Measurements from ENCODE around the gene PRKG1.

Gene PRKG1

DNA sequence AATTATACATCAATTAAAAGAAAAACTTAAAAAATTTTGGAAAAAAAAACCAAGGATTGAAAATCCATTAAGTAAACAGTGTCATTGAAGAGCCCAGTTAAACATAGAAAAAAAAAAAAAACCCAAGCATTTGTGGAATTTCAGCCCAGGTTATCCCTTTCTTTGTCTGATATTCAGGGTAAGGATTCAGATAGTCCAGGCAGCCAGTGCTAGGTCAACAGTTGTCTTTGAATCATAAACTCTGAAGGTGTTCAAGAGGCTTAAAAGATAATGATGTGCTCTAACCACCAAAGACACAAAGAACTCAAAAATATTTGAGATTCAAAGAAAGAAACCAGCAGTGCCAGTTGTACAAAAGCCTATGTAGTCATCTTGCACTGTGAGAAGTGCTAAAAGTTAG is 969.5 kb downstream of the PRKG1 start:
- DNase-seq = no peak

DNA sequence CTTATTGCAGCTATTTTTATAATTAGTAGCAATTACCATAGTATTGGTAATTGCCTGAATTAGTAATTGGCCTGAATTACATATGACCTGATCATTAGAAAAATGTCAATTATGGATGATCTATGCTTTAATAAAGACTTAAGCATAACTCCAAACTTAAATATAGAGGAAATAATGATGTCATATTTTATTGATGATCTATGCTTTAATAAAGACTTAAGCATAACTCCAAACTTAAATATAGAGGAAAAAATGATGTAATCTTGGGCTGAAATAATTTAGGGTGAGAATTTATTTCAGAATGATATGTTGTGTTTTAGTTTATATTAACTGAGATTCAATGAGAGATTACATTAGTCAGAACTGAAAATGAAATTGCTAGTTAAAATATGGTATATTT is 973.8 kb downstream of the PRKG1 start:
- no peak for DNase-seq

DNA sequence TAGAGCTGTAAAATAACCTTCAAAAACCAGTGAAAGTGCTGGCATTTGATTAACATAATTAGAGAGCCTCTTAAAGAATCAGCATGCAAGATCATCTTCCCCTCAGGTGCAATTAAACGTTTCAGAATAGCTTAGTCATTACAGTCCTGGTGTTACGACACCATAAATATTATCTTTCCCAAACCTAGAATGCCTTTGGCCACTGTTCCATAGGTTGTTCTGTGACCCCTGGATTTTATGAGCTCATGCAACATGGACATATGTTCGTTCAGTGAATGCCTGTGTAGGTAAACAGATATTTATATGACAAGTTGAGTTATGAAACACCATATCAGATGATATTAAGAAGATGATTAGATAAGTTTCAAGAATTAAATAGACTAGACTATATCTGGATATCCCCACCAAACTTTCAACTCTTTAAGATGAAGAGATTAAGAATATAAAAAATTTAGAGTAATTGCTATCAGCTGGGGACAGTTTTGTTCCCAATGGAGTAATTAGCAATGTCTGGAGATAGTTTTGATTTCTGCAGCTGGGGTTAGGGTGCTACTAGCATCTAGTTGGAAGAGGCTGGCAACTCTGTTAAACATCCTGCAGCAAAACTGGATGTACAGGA is 976.3 kb downstream of the PRKG1 start:
- DNase-seq = no peak

DNA sequence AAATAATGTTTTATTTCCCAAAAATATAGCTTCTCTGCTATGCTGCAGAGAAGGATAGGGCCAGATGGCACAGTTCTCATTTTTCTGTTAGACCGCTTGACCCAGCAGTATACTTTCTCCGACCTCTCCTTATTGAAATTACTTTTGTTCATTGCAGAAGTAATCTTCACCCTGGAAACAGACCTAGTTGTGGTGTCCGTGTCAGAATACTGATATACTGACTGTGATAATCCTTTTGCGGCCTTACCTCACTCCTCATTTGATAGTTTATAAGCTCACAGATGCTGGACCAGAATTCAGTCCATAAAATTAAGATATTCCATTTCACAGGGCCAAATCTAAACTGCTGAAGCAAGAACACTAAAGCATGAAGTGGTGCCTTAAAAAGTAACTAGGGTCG is 979.2 kb downstream of the PRKG1 start:
- no peak for DNase-seq

DNA sequence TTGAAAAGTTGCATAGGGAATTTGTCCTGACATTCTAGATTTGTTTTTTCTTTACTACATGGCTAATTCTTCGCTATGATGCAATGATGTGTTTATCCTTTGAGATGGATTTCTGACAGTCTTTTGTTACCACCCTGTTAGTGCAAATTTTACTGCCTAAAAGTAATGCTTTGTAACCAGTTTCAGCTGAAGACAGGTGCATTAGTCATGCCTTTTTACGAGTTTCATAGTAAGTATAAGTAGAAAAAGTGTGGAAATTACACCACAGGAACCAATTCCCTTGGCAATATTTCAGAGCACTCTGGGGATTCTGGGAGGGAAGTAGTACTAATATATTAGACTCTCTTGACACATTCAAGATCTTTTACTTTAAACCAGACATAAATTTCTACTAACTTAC is 982.0 kb downstream of the PRKG1 start:
- DNase-seq = no peak

DNA sequence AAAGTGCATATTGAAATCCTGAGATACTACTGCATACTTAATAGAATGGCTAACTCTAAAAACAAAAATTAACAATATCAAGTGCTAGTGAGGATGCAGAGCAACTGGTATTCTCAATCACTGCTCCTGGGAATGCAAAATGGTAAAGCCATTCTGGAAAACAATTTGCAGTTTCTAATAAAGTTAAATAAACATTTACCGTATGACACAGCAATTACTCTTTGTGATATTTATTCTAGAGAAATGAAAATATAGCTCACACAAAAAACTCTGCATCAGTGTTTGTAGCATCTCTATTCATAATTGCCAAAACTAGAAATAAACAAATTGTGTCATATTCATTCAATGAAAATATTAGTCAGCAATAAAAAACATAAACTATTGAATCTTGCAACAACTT is 984.8 kb downstream of the PRKG1 start:
- DNase-seq = no peak

DNA sequence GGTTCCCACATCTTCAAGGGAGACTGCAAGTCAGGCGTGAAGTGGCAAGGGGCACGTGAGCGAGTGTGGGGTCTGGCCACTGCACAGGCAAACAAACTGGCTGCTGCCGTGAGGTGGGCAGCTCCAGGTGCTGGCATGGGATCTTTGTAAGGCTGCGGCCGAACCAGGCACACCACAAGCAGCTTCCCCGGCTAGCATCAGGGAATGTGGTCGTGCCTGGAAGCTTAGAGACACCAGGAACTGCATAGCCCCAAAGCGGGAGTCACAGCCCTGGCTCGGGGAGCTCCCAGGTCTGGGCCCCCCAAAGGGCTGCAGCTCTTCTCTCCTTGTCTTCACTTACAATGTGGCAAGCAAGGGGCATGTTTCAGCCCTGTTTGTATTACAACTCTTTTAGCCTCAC is 988.9 kb downstream of the PRKG1 start:
- no peak for DNase-seq

DNA sequence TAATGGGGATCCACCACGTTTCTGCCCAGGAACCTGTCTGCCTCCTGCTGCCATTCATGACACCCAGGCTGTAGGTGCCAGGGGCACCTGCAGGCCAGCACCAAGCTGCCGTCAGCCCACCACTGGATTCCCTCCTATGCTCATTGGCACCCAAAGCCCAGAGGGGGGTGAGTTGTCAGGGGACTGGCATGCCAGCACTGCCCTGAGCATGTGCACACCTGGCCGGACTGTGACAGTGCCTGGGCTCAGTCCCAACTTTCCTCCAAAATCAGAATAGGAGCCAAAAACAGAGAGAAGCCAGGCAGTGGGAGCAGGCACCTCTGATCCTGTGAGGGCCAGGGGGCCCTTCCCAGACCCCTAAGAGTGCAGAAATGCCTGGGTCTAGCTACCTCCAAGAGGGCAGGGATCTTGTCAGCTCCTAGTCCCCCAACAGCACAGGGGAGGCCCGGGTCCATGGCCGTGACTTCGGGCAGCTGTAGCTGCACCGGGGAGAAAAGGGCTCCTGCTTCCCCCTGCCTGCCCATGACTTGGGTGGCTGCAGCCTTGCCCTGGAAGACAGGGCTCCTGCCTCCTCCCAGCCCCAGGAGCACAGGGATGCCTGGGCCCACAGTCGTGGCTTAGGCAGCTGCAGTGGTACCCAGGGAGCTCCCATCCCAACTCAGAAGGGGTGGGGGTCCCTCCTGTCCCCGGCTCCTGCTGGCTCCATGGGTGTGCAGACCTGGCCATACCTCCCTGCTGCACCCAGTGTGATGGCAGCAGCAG is 990.0 kb downstream of the PRKG1 start:
- DNase-seq = no peak

DNA sequence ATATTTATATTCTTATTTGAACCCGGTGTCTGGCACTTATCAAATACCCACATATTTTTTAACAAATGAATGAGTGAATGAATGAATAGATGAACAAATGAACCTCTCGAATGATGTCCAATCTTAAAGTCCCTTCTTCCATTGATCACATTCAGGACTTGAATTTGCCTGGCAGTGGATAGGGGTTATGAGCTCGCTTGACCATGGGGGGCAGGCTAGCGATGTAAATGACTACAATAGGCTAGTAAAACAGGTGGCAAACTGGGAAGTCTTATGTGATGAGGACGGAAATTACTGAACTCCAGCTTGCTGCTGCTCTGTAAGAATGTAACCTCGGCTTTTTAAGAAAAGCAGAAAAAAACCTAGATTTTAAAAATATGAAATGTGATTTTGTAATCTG is 992.1 kb downstream of the PRKG1 start:
- DNase-seq = no peak

DNA sequence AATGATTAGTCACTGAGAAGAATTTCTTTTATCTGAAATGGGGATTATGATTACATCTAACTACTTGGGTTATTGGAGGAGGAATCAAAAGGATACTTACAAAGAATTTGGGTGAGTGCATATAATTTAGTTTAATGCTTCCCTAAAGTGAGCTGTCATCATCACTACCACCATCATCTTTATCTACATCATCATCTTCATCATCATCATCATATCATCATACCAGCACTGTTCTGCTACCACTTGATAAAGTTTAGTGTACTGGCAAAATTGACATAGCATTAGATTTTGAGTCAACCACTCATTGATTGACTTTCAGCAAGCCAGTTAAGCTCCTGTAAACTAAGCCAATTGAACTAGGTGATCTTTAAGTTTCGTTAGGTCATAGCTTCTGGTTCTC is 994.2 kb downstream of the PRKG1 start:
- DNase-seq = no peak

DNA sequence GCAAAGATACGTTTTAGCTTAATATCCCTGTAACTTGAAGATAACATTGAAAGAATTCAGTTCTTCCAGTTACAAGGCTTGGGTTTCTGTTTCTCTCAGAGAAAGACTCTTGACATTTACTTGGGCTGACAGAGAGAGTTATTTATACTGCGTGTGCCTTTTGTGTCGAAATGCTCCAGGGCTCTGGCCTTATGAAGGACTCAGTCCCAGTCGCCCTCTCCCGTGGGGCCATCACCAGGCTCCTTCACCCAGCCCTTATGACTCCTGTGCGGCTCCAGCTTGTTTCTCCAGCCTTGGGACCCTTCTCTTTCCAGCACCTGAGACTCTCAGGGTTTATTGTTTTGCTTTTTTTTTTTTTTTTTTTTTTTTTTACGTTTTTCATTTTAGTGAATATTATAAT is 997.5 kb downstream of the PRKG1 start:
- no peak for DNase-seq

DNA sequence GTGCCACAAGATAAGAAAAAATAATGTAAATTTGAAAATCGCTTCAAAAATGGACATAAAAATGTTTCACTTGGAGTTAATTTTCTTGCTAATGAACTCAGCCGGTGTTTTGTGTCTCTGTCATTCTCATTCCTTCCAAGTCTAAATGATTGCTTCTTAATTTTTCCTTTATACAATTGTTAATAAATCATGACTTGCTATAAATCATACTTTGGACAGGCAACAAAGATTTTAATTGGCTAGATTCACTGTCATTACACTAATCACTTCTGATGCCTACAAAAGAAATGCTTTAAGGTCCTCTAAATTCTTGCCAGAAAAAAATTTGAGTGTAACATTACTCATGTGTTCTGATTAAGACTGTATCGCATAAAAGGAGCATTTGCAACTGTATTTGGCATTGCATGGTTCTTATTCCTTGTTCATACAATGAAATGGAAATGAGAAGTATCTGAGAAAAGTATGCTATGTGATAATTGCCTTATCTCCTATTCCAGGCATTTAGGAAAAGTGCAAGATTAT is 1000.3 kb downstream of the PRKG1 start:
- no peak for DNase-seq

DNA sequence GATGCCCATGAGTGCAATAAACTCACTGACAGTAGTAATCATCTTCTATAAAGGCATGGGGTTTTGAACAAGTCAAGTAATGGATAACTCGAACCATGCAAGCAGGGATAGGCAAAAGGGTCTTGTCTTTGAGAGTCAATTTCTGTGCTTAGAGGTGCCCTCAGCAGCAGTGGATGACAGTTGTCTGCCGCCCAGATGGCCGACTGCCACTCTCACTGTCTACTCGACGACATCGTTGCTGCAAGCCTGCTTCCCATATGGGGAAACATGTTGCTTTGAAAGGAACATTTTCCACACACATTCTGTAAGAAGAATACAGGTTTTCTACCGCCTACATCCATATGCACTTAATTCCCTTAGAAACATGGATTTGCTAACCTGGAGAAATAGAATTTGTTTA is 1003.5 kb downstream of the PRKG1 start:
- no peak for DNase-seq

DNA sequence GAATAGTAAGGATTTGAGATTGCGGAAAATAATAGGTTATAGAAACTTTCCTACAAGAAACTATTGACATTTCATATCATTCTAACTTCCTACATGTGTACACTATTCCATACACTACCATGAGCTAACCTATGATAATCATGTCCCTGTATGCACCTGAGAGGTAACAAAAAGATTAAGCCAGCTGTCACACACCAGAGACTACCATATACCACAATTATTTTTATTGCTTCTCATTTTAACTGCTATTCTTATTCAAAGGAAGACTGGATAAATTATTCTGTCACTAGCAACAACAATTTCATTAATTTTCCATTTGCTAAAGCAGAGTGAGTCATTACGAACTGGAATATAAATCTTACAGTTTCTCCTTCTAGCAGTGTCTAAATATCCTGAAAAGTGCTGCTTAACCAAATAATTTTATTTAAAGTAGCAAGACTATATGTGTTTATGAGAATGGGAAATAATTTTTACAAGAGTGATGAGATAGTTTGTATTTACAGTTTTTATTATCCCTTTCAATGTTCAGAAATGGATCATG is 1004.2 kb downstream of the PRKG1 start:
- DNase-seq = no peak

DNA sequence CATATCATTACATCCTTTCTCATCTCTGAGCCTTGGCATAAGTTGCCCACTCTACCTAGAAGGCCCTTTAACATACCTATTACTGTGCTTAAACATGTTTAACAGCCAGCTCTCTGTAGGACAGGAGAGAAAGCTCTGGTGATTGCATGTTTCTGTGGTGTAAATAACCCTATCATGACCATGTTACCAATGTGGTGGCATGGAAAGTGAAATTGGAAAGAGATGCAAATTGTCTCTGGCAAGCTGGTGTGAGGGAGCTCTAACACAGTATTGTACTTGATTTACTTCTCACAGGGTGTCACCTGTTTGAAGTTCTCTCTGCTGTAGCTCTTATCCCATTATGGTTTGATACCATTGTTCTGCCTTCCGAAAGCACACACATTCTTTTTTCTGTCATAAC is 1008.0 kb downstream of the PRKG1 start:
- no peak for DNase-seq

DNA sequence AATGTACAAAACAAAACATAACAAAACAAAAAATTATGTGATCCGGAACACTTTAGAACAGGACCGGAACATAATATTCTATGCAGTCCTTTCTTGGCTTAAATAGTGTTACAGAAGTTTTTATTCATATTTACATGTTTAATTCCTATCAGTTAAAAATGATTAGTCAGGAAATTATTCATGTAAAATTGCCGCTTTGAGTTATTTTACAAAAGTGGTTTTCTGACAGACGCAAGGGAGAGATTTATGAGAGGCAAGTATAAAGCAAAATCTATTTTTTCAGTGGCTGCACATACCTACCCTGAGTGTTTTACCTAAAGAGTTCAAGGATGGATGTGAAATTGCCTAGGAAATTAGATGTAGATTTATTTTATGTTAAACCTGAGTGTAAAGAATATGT is 1009.1 kb downstream of the PRKG1 start:
- no peak for DNase-seq

DNA sequence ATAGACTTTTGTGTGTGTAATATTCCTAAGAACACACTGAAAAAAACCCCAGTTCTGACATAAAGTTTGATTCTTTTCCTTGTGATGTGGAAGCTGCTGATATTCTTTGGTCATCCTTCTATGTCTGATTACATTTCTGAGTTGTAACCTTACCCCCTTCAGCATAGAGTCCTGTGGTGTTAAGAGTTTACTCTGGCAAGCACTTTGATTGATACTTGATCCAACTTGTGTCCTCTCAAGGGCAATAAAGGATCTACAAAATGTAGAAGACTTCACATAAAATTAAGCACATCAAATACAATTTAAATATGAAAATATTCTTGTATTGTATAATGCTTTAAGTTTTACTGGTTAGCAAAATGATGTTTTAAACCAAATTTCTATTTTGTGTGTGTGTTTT is 1018.1 kb downstream of the PRKG1 start:
- DNase-seq = no peak

DNA sequence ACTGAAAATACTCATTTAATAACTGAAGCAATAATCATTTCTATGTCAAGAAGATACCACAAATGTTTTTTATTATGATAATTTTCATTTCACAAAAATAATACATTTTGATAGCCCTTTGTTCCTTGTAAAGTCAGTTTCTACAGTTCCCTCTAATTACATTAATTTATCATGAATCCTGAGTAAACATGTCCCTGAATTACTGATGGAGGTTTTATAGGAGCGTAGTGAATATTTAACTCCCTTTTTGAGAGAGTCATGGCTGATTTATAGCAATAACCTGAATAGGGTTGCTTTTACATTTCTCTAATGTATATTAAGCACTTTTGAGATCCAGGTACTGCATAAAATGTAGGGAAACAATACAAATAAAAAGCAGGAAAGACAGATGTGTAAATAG is 1023.8 kb downstream of the PRKG1 start:
- DNase-seq = no peak

DNA sequence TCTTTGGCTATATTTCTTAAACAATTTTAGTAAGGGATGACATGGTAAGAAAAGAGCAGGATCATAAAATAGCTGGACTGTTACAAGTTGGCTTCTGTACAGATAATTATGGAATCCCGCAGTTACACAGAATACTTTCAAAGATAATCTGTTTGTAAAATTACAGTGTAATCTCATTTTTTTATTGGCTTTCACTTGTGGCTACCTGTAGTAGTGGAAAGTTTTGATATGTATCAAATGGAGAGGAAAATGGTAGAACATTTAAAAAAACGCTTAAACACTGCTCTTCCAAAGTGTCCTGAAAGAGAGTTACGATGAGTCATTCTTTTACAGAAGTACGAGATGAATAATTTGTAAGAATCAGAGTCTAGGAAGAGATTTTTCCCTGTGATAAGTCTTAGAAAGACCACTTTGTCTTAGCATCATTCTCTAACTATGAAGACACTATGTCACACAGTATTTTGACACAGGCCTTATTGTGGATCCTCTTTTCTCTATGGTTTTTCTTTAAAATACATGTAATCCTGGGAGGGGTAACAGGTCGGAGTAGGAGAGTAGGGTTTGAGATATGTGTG is 1024.8 kb downstream of the PRKG1 start:
- no peak for DNase-seq

DNA sequence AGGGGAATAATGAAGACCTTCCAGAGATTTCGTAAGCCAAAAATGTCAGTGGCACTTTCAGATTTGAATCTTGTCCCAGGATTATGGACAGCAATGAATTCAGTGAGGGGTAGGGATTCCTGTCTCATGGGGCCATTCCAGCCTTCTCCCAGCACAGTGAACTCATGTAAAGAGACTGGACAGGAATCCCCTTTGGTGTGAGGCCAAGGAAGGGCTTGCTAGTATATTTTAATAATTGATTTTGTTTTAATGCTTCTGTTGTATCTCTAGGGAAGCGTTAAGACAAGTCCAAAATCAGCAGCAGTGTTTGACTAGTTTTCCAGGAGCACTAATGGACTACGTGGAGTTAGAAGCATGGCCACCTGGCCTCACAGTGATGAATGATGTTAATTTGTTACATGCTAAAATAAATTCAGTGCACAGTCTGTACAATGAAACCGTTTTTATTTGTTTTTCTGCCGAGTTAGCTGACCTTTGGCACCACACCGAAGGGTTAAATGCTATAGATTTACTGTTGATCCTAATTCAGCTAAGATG is 1025.8 kb downstream of the PRKG1 start:
- DNase-seq = no peak

DNA sequence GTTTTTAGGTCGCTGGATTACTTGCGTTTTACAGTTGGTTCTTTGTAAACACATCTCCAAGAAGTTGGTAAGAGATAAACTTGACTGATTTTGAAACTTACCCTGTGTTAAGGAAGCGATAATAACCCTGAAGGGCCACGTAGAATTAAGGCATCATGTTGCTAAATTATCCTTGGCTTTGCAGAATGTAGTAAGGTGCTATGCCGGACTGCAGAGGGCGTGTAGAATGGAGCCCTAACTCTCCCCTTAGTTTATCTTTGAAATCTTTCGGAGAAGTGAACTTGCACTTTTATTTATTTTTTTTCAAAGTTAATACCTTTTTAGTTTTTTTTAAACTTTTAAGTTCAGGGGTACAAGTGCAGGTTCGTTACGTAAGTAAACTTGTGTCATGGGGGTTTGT is 1031.0 kb downstream of the PRKG1 start:
- DNase-seq = no peak

DNA sequence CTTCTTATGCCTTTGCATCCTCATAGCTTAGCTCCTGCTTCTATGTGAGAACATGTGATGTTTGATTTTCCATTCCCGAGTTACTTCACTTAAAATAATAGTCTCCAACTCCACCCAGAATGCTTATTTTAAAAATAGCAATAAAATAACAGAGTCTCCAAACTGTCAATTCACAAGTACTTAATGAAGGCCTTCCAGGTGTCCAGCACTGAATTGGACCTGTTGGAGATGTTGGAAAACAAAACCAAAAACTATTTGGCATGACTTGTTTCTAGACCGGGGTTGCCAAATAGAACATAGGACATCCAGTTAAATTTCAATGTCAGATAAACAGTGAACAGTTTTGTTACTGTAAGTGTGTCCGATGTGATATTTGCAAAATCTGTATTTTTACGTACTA is 1031.7 kb downstream of the PRKG1 start:
- DNase-seq = no peak

DNA sequence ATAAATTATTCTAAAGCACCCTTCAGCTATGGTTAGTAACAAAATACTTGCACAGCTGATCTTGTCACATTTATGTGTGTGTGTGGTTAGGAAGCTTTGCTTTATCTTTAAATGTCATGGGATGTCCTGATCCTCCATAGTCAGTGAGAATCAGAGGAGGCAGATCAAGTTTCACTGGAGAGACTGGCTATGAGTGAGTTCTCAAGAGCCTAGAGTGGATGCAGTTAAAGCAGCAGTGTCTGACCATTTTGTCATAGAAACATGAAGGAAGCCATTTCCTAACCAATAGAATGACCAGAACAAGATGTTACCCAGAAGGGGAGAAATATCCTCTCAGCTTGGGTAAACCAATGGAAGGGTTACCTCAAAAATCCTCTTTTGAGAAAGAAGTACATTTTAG is 1032.6 kb downstream of the PRKG1 start:
- no peak for DNase-seq

DNA sequence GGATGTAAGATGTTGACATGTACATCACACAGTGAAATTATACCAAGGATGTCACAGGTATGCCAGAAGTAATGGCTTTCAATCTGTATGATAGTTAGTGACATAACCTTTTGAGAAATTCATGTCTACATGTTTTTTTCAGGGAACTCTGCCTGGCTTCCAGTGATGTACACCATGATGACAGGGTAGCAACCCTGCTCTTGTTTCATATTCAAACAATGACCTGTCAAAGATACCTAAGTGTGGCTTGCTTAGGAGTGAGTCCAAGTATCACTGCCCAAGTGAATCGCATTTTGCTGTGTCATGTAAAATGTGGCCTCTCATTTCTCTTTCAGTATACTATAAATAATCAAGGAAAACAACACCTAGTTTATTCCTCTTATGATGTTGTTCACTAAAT is 1033.9 kb downstream of the PRKG1 start:
- DNase-seq = no peak
